Kidney glomerular epithelial cell (primary cell): ENCODE measurements around the gene NUDCD3.

Source experiments
- DNase-seq: peaks from one replicate; lab custom pipeline; 2025; lab: John Stamatoyannopoulos, UW

The NUDCD3 gene

GRCh38 chr7:44477938-44478337 is 12.5 kb downstream of the NUDCD3 start:
- DNase-seq: no peak

DNA sequence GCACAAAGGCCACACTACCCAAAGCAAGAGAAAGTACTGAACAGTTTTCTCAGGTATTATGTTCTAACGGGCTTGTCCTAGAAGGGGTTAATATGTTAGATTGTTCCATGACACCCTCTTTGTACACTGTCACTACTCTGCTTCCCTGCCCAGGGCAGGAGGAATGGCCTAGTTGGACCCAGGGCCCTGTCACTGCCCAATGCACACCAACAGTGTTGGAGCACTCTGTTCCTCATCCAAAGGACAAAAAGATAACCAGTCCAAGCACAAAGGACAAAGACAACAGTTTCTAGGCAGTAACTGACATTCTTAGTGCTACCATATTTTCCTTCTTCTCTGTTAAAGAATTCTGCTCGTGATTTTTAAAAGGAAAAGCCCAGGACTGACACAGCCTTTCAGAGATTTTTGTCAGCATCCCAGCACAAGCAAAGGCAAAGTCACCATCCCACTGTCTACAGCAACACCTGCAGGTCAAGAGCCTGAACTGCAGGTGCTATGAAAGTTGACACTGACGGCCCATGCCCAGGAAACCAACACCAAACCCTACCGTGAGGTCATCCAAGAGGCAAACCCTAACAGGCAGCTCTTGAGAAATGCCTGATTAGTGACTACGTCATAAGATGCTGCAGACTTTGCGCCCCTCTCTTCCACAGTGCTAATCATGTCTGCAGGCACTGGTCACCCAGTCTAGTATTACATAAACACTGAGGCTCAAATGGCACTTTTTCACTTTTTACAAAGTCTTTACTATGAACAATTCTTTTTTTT is 13.2 kb downstream of the NUDCD3 start:
- DNase-seq: peak; percentile 73

- DNase-seq: no peak
These were observed 14.1 kb downstream of the NUDCD3 start for GRCh38 chr7:44476313-44476712.

GRCh38 chr7:44473295-44473694 is 17.2 kb downstream of the NUDCD3 start:
- peak; percentile 75 for DNase-seq

DNA sequence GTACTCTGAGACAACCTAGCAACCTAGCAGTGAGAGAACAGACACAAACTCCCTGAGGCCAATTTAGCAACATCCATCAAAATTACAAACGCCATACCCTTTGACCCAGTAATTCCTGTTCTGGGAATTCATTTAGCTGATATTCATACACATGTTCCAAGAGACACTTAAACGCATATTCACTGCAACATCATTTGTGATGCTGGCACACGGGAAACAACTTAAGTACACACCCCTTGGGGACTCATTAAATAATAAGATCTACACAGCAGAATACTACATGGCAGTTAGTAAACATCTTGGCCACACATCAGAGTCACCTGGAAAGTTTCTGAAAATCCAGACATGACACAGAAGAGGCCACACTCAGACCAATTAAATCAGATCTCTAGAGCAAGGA is 17.6 kb downstream of the NUDCD3 start:
- no peak for DNase-seq

DNA sequence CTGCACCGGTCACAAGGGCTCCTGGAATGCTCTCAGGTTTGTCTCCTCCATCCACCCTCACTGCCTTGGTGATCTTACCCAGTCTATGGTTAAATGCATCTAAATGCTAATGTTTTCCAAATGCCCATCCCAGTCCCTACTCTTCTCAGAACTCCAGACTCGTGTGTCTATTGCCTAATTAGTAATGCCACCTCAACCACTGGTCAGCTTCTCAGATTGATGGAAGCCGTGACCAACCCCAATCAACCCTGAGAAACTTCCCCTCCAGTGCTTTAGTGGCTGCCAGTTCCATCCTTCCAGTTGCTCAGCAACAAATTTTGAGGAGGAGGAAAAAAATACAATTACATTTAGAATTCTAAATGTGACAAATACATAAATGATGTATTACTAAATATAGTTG is 18.6 kb downstream of the NUDCD3 start:
- no peak for DNase-seq

DNA sequence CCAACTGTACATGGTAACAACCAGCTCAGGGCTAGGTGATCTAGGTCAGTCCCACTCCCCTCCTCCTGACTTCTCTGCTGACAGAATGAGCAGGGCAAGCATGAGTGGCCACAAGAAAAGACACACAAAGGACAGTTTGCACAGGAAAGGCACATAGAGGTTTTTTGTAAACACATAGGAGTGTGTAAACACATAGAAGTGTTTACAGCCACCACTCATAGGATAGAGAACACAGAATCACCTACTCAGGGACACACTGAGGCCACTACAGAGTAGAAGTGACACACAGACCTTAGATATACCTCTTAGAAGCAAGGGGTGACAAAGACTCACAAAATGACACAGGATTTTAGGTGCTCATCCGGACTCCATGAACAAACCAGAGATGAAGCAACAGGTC is 19.0 kb downstream of the NUDCD3 start:
- DNase-seq: no peak

- DNase-seq: no peak
These were observed 19.7 kb downstream of the NUDCD3 start for GRCh38 chr7:44470628-44471245.

- DNase-seq: no peak
These were observed 20.4 kb downstream of the NUDCD3 start for GRCh38 chr7:44470135-44470479.

- DNase-seq: peak; percentile 86
These were observed 20.9 kb downstream of the NUDCD3 start for GRCh38 chr7:44469461-44470134.

GRCh38 chr7:44467217-44467548 is 23.3 kb downstream of the NUDCD3 start:
- no peak for DNase-seq

DNA sequence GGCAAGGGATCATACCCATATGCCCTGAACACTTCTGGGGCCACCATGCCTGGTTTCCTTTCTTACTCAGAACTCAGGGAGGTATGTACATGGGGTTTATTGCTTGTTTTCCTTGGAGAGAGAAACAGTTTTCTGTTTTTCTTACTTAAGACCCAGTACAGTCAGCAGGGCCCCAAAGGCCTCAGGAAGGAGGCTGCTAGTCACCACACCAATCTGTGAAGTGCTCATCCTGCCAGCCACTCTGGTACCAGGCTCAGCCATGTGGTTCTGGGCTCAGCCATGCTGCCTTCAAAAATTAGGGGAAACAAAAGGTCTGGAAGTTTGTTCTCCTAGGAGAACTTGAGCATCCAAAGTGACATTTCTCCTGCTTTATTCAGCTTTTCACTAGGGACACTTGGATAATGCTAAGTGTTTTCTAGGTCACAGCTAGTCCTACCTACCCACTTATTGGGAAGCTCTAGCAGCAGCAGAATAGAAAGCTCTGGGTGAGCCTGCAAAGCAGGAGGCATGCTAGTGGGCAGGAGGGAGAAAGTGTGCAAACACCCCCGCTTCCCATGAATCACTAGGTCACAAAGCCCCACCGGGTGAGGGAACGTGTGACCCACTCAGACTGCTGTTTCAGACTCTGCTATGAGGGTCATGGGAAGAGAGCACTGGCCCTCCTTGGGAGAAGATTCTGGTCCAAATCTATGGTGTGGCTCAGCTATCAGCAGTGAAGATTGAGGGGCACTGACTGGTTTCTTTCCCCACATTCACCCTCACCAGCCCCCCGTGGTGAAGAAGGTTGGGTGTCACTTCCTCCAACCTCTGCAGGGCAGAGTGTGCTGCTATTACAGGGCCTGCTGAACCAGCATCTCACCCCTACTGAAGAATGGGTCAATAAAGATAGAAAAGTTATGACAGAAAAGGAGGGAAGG is 23.9 kb downstream of the NUDCD3 start:
- DNase-seq: peak; percentile 66

GRCh38 chr7:44465490-44465889 is 25.0 kb downstream of the NUDCD3 start:
- no peak for DNase-seq

- DNase-seq: no peak
These were observed 27.2 kb downstream of the NUDCD3 start for GRCh38 chr7:44463169-44463808.

DNA sequence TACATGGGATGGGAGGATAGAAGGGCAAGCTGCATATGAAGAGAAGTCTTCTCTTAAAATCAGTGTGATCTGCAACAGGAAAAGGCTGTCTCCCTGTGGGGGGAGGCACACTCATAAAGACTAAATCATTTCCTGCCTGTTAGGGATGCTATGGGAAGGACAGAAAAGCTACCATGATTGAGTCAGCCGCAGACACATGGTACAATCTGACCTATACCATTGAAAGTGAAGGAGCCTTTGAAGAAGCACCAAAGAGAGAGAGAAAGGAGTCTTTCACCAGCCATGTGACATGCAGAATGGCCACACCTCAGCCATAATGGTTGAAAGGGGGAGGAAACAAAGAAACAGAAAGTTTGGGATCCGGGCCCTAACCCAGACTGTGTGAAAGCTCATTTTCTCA is 29.1 kb downstream of the NUDCD3 start:
- no peak for DNase-seq

- no peak for DNase-seq
These were observed 30.1 kb downstream of the NUDCD3 start for GRCh38 chr7:44460325-44460724.

- DNase-seq: no peak
These were observed 35.3 kb downstream of the NUDCD3 start for GRCh38 chr7:44455155-44455554.

DNA sequence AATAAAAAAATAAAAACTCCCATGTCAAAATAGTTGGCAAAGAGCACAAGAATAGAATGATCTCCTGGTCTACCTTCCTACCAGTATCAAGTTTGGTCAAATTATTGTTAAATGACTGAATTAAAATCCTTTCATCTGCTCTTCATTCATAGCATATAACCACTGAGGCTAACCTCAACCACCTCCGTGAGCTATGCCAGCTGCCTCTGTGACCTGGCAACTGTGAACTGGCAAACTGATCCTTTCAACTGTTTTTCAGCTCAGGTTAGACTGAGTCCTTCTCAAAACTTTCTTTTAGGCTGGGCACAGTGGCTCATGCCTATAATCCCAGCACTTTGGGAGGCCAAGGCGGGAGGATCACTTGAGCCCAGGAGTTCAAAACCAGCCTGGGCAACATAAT is 36.1 kb downstream of the NUDCD3 start:
- DNase-seq: no peak

DNA sequence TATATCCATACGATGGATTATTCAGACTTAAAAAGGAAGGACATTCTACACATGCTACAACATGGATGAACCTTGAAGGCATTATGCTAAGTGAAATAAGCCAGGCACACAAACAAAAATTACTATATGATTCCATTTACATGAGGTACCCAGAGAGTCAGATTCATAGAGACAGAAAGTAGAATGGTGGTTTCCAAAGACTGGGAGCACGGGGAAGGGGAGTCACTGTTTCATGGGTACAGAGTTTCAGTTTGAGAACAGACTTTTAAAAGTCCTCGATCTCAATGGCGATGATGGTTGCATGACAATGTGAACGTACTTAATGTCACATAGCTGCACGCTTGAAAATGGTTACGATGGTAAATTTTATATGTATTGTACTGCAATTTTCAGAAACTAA is 39.3 kb downstream of the NUDCD3 start:
- no peak for DNase-seq

DNA sequence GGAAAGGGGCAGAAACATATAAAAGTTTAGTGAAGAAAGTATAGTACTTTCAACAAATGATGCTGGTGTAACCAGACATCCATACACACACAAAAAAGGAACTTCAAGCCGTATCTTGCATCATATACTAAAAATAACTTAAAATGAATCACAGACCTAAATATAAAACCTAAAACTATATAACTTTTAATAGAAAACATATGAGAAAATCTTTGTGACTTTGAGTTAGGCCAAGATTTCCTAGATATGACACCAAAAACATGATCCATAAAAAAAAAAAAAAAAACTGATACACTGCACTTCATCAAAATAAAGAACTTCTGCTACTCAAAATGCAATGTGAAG is 40.9 kb downstream of the NUDCD3 start:
- no peak for DNase-seq

DNA sequence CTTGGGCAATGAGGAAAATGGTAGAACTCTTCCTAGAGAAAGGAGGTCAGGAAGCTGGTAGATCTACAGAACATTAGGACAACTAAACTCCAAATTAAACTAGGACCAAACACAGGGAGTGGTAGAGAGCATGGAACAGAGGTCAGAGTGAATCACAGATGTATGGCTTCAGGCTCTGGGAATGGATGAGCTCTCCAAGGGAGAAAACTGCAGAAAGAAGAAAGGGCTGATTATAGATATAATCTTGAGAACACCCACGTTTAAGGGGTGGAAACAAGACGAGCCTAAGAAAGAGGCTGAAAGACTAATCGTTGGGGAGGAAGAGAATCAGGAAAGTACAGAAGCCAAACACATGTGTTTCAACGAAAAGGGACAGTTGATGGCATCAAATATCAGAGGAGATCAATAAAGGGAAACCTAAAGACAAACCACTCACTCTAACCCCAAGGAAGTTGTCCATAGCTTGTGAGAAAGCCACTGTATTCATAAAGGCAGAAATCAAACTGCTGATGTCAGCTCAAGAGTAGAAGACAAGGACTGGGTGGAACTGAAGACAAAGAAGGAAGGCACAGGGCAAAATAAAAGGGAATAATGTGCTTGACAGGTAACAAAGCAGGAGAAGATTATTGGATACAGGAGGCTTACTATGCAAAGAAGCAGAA is 41.4 kb downstream of the NUDCD3 start:
- no peak for DNase-seq
